Activated CD8-positive, alpha-beta memory T cell treated with anti-CD3 and anti-CD28 coated beads, Interleukin-2, amount 50 U/mL, for 1 hour (primary cell): ENCODE results near the gene MAL.

Experiments used
- DNase-seq: peaks from one replicate; pipeline ENCODE4 v3.0.0-alpha.2; 2020; ENCODE audit errors: extremely low read depth

The MAL gene

GRCh38 chr2:95048825-95049682, 23.5 kb downstream of the MAL start:
- DNase-seq: no peak

- DNase-seq: no peak
Measured at GRCh38 chr2:95049683-95049955, 24.1 kb downstream of the MAL start.

- DNase-seq: no peak
Measured at GRCh38 chr2:95049961-95050360, 24.5 kb downstream of the MAL start.

- no peak for DNase-seq
Measured at GRCh38 chr2:95050385-95051300, 25.1 kb downstream of the MAL start.

- DNase-seq: no peak
Measured at GRCh38 chr2:95051626-95052025, 26.1 kb downstream of the MAL start.

GRCh38 chr2:95052307-95052706, 26.8 kb downstream of the MAL start:
- DNase-seq: no peak

- DNase-seq: no peak
Measured at GRCh38 chr2:95052804-95053479, 27.4 kb downstream of the MAL start.

- no peak for DNase-seq
Measured at GRCh38 chr2:95053543-95053942, 28.0 kb downstream of the MAL start.

- DNase-seq: no peak
Measured at GRCh38 chr2:95054016-95054415, 28.5 kb downstream of the MAL start.

- no peak for DNase-seq
Measured at GRCh38 chr2:95055262-95055661, 29.8 kb downstream of the MAL start.

- no peak for DNase-seq
Measured at GRCh38 chr2:95056044-95056443, 30.5 kb downstream of the MAL start.

- DNase-seq: no peak
Measured at GRCh38 chr2:95056461-95057459, 31.3 kb downstream of the MAL start.

GRCh38 chr2:95057535-95058370, 32.2 kb downstream of the MAL start:
- DNase-seq: no peak

- no peak for DNase-seq
Measured at GRCh38 chr2:95058466-95058988, 33.0 kb downstream of the MAL start.

GRCh38 chr2:95058989-95059641, 33.6 kb downstream of the MAL start:
- no peak for DNase-seq

GRCh38 chr2:95059656-95060370, 34.3 kb downstream of the MAL start:
- DNase-seq: no peak

GRCh38 chr2:95060446-95061118, 35.1 kb downstream of the MAL start:
- no peak for DNase-seq

- no peak for DNase-seq
Measured at GRCh38 chr2:95061119-95061512, 35.6 kb downstream of the MAL start.
